Activated gamma-delta T cell treated with Interleukin-2 at 50 U/mL for 16 hours (primary cell): ENCODE data around the gene SCLT1.

Source experiments
- DNase-seq: peaks from one replicate; pipeline ENCODE4 v3.0.0-alpha.2; 2020

Gene SCLT1

GRCh38 chr4:128835498-128836222 lies 257.7 kb downstream of the SCLT1 start:
- DNase-seq = no peak
